GM15510 (cell line): ENCODE data around the gene AP2S1.

Experiments
- POLR2A ChIP-seq: IDR thresholded peaks from 3 replicates; pipeline ENCODE4 v1.6.1; 2011; ENCODE audit warnings: borderline replicate concordance; ENCODE audit not compliant: insufficient read length; ENCODE audit errors: extremely low read depth

Gene AP2S1

GRCh38 chr19:46824890-46825730 is 25.5 kb downstream of the AP2S1 start:
- no peak for TF ChIP-seq POLR2A

- no peak for TF ChIP-seq POLR2A
These were observed 27.6 kb downstream of the AP2S1 start for GRCh38 chr19:46823049-46823448.

- peak; percentile 51 for TF ChIP-seq POLR2A
These were observed 28.9 kb downstream of the AP2S1 start for GRCh38 chr19:46821512-46822409.

GRCh38 chr19:46818812-46819211 is 31.8 kb downstream of the AP2S1 start:
- no peak for TF ChIP-seq POLR2A

GRCh38 chr19:46815833-46816627 is 34.6 kb downstream of the AP2S1 start:
- no peak for TF ChIP-seq POLR2A

- no peak for TF ChIP-seq POLR2A
These were observed 36.7 kb downstream of the AP2S1 start for GRCh38 chr19:46813839-46814358.

GRCh38 chr19:46812977-46813838 is 37.4 kb downstream of the AP2S1 start:
- TF ChIP-seq POLR2A: no peak

- no peak for TF ChIP-seq POLR2A
These were observed 40.9 kb downstream of the AP2S1 start for GRCh38 chr19:46809534-46810272.

- no peak for TF ChIP-seq POLR2A
These were observed 44.0 kb downstream of the AP2S1 start for GRCh38 chr19:46806656-46807055.

GRCh38 chr19:46803555-46803954 is 47.1 kb downstream of the AP2S1 start:
- TF ChIP-seq POLR2A: no peak

- TF ChIP-seq POLR2A: no peak
These were observed 48.5 kb downstream of the AP2S1 start for GRCh38 chr19:46802152-46802551.

GRCh38 chr19:46798713-46799112 is 51.9 kb downstream of the AP2S1 start:
- TF ChIP-seq POLR2A: no peak

- TF ChIP-seq POLR2A: no peak
These were observed 52.8 kb downstream of the AP2S1 start for GRCh38 chr19:46797881-46798280.
